Stomach (tissue), 9 donors: ENCODE data around the gene ANKRD13C. TPM values are rescaled to one million over a fixed set of nuclear protein-coding genes. Genes with fewer than 3 reads are reported as not detected.

Experiments
- DNase-seq, 2 donors: peaks; one replicate each; pipeline versions ENCODE4 v3.0.0 to v3.0.0-alpha.2; 2013 to 2019
- H3K27ac ChIP-seq, 5 donors: fragments of 200-600 bp in 4 of 5; sonication (generic) in 4 of 5; one replicate each; pipeline ENCODE4 v1.5.1; 2013 to 2019; ENCODE audit warnings: mild to moderate bottlenecking in 1 of 5, moderate library complexity in 1 of 5
- H3K27me3 ChIP-seq, 3 donors: fragments of 200-600 bp; sonication (generic); one replicate each; pipeline ENCODE4 v1.5.1; 2017 to 2019; ENCODE audit warnings: mixed run types in 1 of 3
- H3K36me3 ChIP-seq, 4 donors: fragments of 200-600 bp; sonication (generic); 1 replicate in 3 of 4; 2 replicates in 1 of 4; pipeline ENCODE4 v1.5.1; 2016 to 2019
- H3K4me1 ChIP-seq, 4 donors: fragments of 200-600 bp; sonication (generic); one replicate each; pipeline ENCODE4 v1.5.1; 2016 to 2019
- H3K4me3 ChIP-seq, 4 donors: fragments of 200-600 bp; sonication (generic) in 3 of 4; one replicate each; pipeline ENCODE4 v1.5.1; 2016 to 2019; ENCODE audit warnings: mild to moderate bottlenecking in 1 of 4
- H3K9me3 ChIP-seq, 4 donors: fragments of 200-600 bp; sonication (generic); one replicate each; pipeline ENCODE4 v1.5.1; 2016 to 2019
- CTCF ChIP-seq, 7 experiments: fragments of 450-650 bp in 4 of 7; fragments of 200-600 bp in 3 of 7; sonication (generic) in 3 of 7; IDR thresholded peaks; one replicate each; pipeline ENCODE4 v1.5.1; 2016 to 2019; ENCODE audit warnings: antibody characterized with exemption in 7 of 7, control low read depth in 2 of 7, mild to moderate bottlenecking in 1 of 7
- EP300 ChIP-seq: sonication (generic); formaldehyde crosslinking; IDR thresholded peaks from one replicate; pipeline ENCODE4 v1.6.1; 2017; ENCODE audit warnings: antibody characterized with exemption
- POLR2A ChIP-seq, 4 donors: fragments of 450-650 bp; IDR thresholded peaks; one replicate each; pipeline ENCODE4 v1.6.1; 2016; ENCODE audit warnings: antibody characterized with exemption in 4 of 4, control low read depth in 2 of 4, mild to moderate bottlenecking in 1 of 4, moderate library complexity in 1 of 4
- POLR2AphosphoS5 ChIP-seq, 3 donors: sonication (generic); formaldehyde crosslinking; IDR thresholded peaks; one replicate each; pipeline ENCODE4 v1.6.1; 2016; ENCODE audit warnings: antibody characterized with exemption in 3 of 3
- WGBS, 5 donors: extraction: QIAGEN DNeasy Blood & Tissue Kit in 3 of 5; methylation state at CpG; one replicate each; pipeline versions ENCODE4 v1.1.5 to v1.1.7; 2013 to 2018; 5-methylcytosine and 5-hydroxymethylcytosine counted together
- intact Hi-C: fragments of 100-400 bp; cut with DNase I; formaldehyde crosslinking; loops from one replicate; pipeline ENCODE4 v1.15.1; 2023; ENCODE audit warnings: low total_unique reads
- polyA plus RNA-seq, 3 donors: library from polyadenylated mRNA; stranded (reverse); fragments of 200-250 nt; gene quantifications; one replicate each; pipeline ENCODE4 v1.2.3, GENCODE V29; 2013
- total RNA-seq, 5 donors: library from RNA; depleted of rRNA; stranded (reverse); fragments of >200 nt; gene quantifications; one replicate each; pipeline versions ENCODE4 v1.1.0 to v1.2.3, GENCODE V29; 2014 to 2016
- donor health status: healthy with polysubstance abuse.
- donor health status: Bipolar disorder and iron deficiency.
- donor health status: healthy.

ANKRD13C gene
- total and polyA plus RNA-seq, 8 donors: 6.8 to 135 (median 15.7) TPM

GRCh38 chr1:70331962-70332361 is 22.6 kb downstream of the ANKRD13C start:
- H3K9me3 ChIP-seq: no peaks in the 10 kb centered on the region
- H3K27me3 ChIP-seq: no peaks in the 10 kb centered on the region
- H3K27ac ChIP-seq: no peak overlapping the region
- DNase-seq: no peak
- intact Hi-C loops: no loop called here
- peaks cover 6 to 25% (median 14%) of the 10 kb centered on the region in 4 donors for H3K36me3 ChIP-seq
- TF ChIP-seq POLR2AphosphoS5 (IDR thresholded peaks at IDR 0.05) (no peak), POLR2A (IDR thresholded peaks at IDR 0.05) (no peak), CTCF (IDR thresholded peaks at IDR 0.05) (no peak)
- no peak overlapping the region for H3K4me3 ChIP-seq
- peaks cover 0 to 15% (median 10%) of the 10 kb centered on the region in 4 donors for H3K4me1 ChIP-seq

- intact Hi-C loops: no loop called here
- no peak overlapping the region for H3K4me3 ChIP-seq
- H3K27me3 ChIP-seq: no peaks in the 10 kb centered on the region
- peaks cover 0 to 14% (median 10%) of the 10 kb centered on the region in 4 donors for H3K4me1 ChIP-seq
- TF ChIP-seq CTCF (IDR thresholded peaks at IDR 0.05): no peak
- TF ChIP-seq POLR2AphosphoS5 (IDR thresholded peaks at IDR 0.05): no peak
- TF ChIP-seq POLR2A (IDR thresholded peaks at IDR 0.05): no peak
- no peak for TF ChIP-seq EP300
- H3K36me3 ChIP-seq: peaks cover 0 to 22% (median 18%) of the 10 kb centered on the region in 4 donors
- DNase-seq: no peak
- no peak overlapping the region for H3K27ac ChIP-seq
- 89 to 96% (median 93%) methylated on average over 7 of the region's 7 CpGs for WGBS, 5 donors
- no peaks in the 10 kb centered on the region for H3K9me3 ChIP-seq
These were observed 27.0 kb downstream of the ANKRD13C start for GRCh38 chr1:70327306-70328076.

- Histone ChIP-seq H3K4me1 (peaks cover 0 to 14% (median 7%) of the 10 kb centered on the region in 4 donors), H3K36me3 (peaks cover 0 to 27% (median 22%) of the 10 kb centered on the region in 4 donors), H3K27ac (no peak overlapping the region), H3K9me3 (no peaks in the 10 kb centered on the region), H3K4me3 (no peak overlapping the region), H3K27me3 (no peaks in the 10 kb centered on the region)
- intact Hi-C loops: no loop called here
- WGBS, 5 donors: 92 to 100% (median 98%) methylated on average over 1 of the region's 1 CpG
- no peak for DNase-seq
- TF ChIP-seq POLR2AphosphoS5 (IDR thresholded peaks at IDR 0.05): no peak
- no peak for TF ChIP-seq EP300
- TF ChIP-seq CTCF (IDR thresholded peaks at IDR 0.05): no peak
- TF ChIP-seq POLR2A (IDR thresholded peaks at IDR 0.05): no peak
These were observed 29.8 kb downstream of the ANKRD13C start for GRCh38 chr1:70324683-70325082.

- peaks cover 0 to 32% (median 15%) of the 10 kb centered on the region in 4 donors for H3K4me1 ChIP-seq
- no peak overlapping the region for H3K27ac ChIP-seq
- H3K27me3 ChIP-seq: no peaks in the 10 kb centered on the region
- TF ChIP-seq POLR2A (IDR thresholded peaks at IDR 0.05): no peak
- TF ChIP-seq EP300: no peak
- TF ChIP-seq CTCF (IDR thresholded peaks at IDR 0.05): no peak
- TF ChIP-seq POLR2AphosphoS5 (IDR thresholded peaks at IDR 0.05): no peak
- H3K9me3 ChIP-seq: no peaks in the 10 kb centered on the region
- DNase-seq: no peak
- intact Hi-C loops: no loop called here
- peaks cover 0 to 32% (median 25%) of the 10 kb centered on the region in 4 donors for H3K36me3 ChIP-seq
- H3K4me3 ChIP-seq: no peak overlapping the region
These were observed 34.8 kb downstream of the ANKRD13C start for GRCh38 chr1:70319750-70320149.
